OCI-LY7 (cell line): ENCODE data around the gene SLAMF1. TPM values are rescaled to one million over a fixed set of nuclear protein-coding genes. Genes with fewer than 3 reads are reported as not detected.

Experiments used
- BruUV-seq: library from RNA; stranded (reverse); fragments of 400-500 nt; replicated peaks from 2 replicates; lab custom pipeline; 2021; lab: Mats Ljungman, UMichigan
- CTCF ChIA-PET: fragments of 300-600 bp; sonication (Branson Sonifier 250); formaldehyde crosslinking; loops from one replicate; lab custom pipeline; 2022; ENCODE audit warnings: antibody characterized with exemption; ENCODE audit not compliant: unreplicated experiment; lab: Charles Lee
- POLR2A ChIA-PET: fragments of 300-600 bp; sonication (Branson Sonifier 250); formaldehyde crosslinking; loops from one replicate; lab custom pipeline; 2022; ENCODE audit warnings: antibody characterized with exemption; lab: Charles Lee
- DNase-seq: peaks from one replicate; pipeline ENCODE4 v3.0.0-alpha.2; 2015; ENCODE audit warnings: low spot score
- H2AFZ ChIP-seq: fragments of 200-600 bp; sonication (generic), shearing (Covaris generic); 2 replicates; pipeline ENCODE4 v1.6.1; 2014; ENCODE audit warnings: mild to moderate bottlenecking, antibody characterized with exemption, low read length, moderate library complexity
- H3K27ac ChIP-seq: fragments of 200-600 bp; sonication (generic); 2 replicates; pipeline ENCODE4 v1.5.1; 2014; ENCODE audit warnings: mixed run types, low read depth, mild to moderate bottlenecking, moderate library complexity, low read length, inconsistent platforms; ENCODE audit not compliant: poor library complexity, severe bottlenecking
- H3K36me3 ChIP-seq: fragments of 200-600 bp; sonication (generic); 2 replicates; pipeline ENCODE4 v1.6.1; 2014; ENCODE audit warnings: mild to moderate bottlenecking, antibody characterized with exemption, low read length, moderate library complexity, mixed read lengths; ENCODE audit not compliant: insufficient read depth
- H3K4me1 ChIP-seq: fragments of 200-600 bp; sonication (generic); 2 replicates; pipeline ENCODE4 v1.5.1; 2014; ENCODE audit warnings: mild to moderate bottlenecking, low read length; ENCODE audit not compliant: insufficient read depth, poor library complexity, severe bottlenecking
- H3K4me2 ChIP-seq: fragments of 200-600 bp; sonication (generic); 2 replicates; pipeline ENCODE4 v1.6.1; 2014; ENCODE audit warnings: mild to moderate bottlenecking, low read length
- H3K4me3 ChIP-seq: fragments of 200-600 bp; sonication (generic); 2 replicates; pipeline ENCODE4 v1.5.1; 2014; ENCODE audit warnings: mild to moderate bottlenecking, low read depth, low read length; ENCODE audit not compliant: poor library complexity, severe bottlenecking
- H3K79me2 ChIP-seq: fragments of 200-600 bp; sonication (generic); 2 replicates; pipeline ENCODE4 v1.6.1; 2016; ENCODE audit warnings: low read depth, mild to moderate bottlenecking, low read length, moderate library complexity, mixed read lengths; ENCODE audit not compliant: insufficient read depth
- H3K9me2 ChIP-seq: fragments of 200-600 bp; sonication (generic); 2 replicates; pipeline ENCODE4 v1.6.1; 2016; ENCODE audit warnings: mild to moderate bottlenecking, low read length, mixed read lengths; ENCODE audit not compliant: insufficient read depth
- H3K9me3 ChIP-seq: fragments of 200-600 bp; sonication (generic); 2 replicates; pipeline ENCODE4 v1.6.1; 2014; ENCODE audit warnings: mild to moderate bottlenecking, mixed run types, low read length, mixed read lengths
- H4K20me1 ChIP-seq: fragments of 200-600 bp; sonication (generic); 2 replicates; pipeline ENCODE4 v1.6.1; 2014; ENCODE audit warnings: mild to moderate bottlenecking, antibody characterized with exemption, low read length, moderate library complexity, mixed read lengths; ENCODE audit not compliant: insufficient read depth
- CTCF ChIP-seq: fragments of 200-600 bp; sonication (generic); conservative IDR thresholded peaks from 2 replicates; pipeline ENCODE4 v1.5.1; 2014; ENCODE audit warnings: mild to moderate bottlenecking, antibody characterized with exemption, low read length, moderate library complexity, mixed read lengths
- EZH2phosphoT487 ChIP-seq: fragments of 200-600 bp; sonication (generic); IDR thresholded peaks from 2 replicates; pipeline ENCODE4 v1.6.1; 2018; ENCODE audit warnings: low read depth, borderline replicate concordance, mild to moderate bottlenecking, mixed run types, antibody characterized with exemption, low read length, moderate library complexity, mixed read lengths
- intact Hi-C: fragments of 100-400 bp; cut with micrococcal nuclease; formaldehyde crosslinking; loops from one replicate; pipeline ENCODE4 v1.10.0; 2022; ENCODE audit not compliant: unreplicated experiment
- total RNA-seq, 2 experiments: library from RNA; depleted of rRNA in 1 of 2; stranded (reverse); fragments of >200 nt in 1 of 2; shearing (Covaris generic) in 1 of 2; gene quantifications; 2 replicates each; pipeline ENCODE4 v1.2.3, GENCODE V29; 2014 to 2022

The SLAMF1 gene
- total RNA-seq, 2 experiments from 2014 or later, result 0.32 to 0.72 TPM

- Histone ChIP-seq H3K9me2 (no peaks in the 10 kb centered on the region), H3K4me1 (peaks cover 39% of the 10 kb centered on the region)
Observed at GRCh38 chr1:160681066-160681890, 34.4 kb upstream of the SLAMF1 start.

GRCh38 chr1:160680399-160680798, 33.6 kb upstream of the SLAMF1 start:
- ChIA-PET POLR2A (interaction anchor here (1.2 to 2.2 kb wide), 3 partner anchors 9 to 89 kb away, joined by 3 to 6 read pairs (median 4); no protein-coding TSS in a partner anchor), CTCF (interaction anchor here (0.7 to 2.3 kb wide), 3 partner anchors 88 to 272 kb away, joined by 3 to 7 read pairs (median 4); no protein-coding TSS in a partner anchor)
- BruUV-seq, result no TSS peak
- H3K27ac ChIP-seq, result no peak overlapping the region
- no peak overlapping the region for H2AFZ ChIP-seq
- TF ChIP-seq EZH2phosphoT487 (no peak), CTCF (no peak)
- H3K4me3 ChIP-seq, result no peak overlapping the region
- intact Hi-C loops, result loop anchor here (2.0 kb wide), 1 partner anchor 270 kb away; no protein-coding TSS in a partner anchor
- no peaks in the 10 kb centered on the region; the same call in 1 of the 2 replicates for H4K20me1 ChIP-seq
- no peaks in the 10 kb centered on the region for H3K9me3 ChIP-seq
- peaks cover 15% of the 10 kb centered on the region; the same call in 1 of the 2 replicates for H3K79me2 ChIP-seq
- no peak for DNase-seq
- peaks cover 90% of the 10 kb centered on the region for H3K36me3 ChIP-seq
- peaks cover 39% of the 10 kb centered on the region for H3K4me1 ChIP-seq
- no peak overlapping the region for H3K4me2 ChIP-seq
- H3K9me2 ChIP-seq, result no peaks in the 10 kb centered on the region

More at GRCh38 chr1:160681066-160681890, 34.4 kb upstream of the SLAMF1 start:
- Histone ChIP-seq H3K4me2 (no peak overlapping the region), H4K20me1 (no peaks in the 10 kb centered on the region; the same call in 1 of the 2 replicates), H3K27ac (no peak overlapping the region), H3K9me3 (no peaks in the 10 kb centered on the region), H3K79me2 (peaks cover 24% of the 10 kb centered on the region; the same call in 1 of the 2 replicates), H2AFZ (no peak overlapping the region), H3K36me3 (peaks cover 96% of the 10 kb centered on the region), H3K4me3 (no peak overlapping the region)
- TF ChIP-seq CTCF (peak; percentile 99), EZH2phosphoT487 (no peak)
- BruUV-seq, result no TSS peak
- CTCF ChIA-PET, result interaction anchor here (0.9 to 2.3 kb wide), 2 partner anchors 99 to 271 kb away, joined by 4 to 7 read pairs; no protein-coding TSS in a partner anchor
- peak; percentile 89 for DNase-seq
- POLR2A ChIA-PET, result interaction anchor here (1.1 to 2.2 kb wide), 3 partner anchors 32 to 89 kb away, joined by 4 to 6 read pairs (median 4); no protein-coding TSS in a partner anchor
- intact Hi-C loops, result loop anchor here (1.0 to 2.0 kb wide), 5 partner anchors 45 to 270 kb away; no protein-coding TSS in a partner anchor
